Measurements from ENCODE around the gene XRCC6.

Gene XRCC6

GRCh38 chr22:41595703-41596102 is 25.4 kb upstream of the XRCC6 start:
- Histone ChIP-seq H3K36me3 (peaks cover 19% of the 10 kb centered on the region), H3K27me3 (no peaks in the 10 kb centered on the region), H3K9me3 (no peaks in the 10 kb centered on the region), H3K4me3 (ENCODE audit: low read depth in 1 of 2, low read length in 1 of 2) (no peak overlapping the region), H3K4me1 (ENCODE audit: control insufficient read depth in 1 of 2, insufficient read depth in 1 of 2, low read depth in 1 of 2, low read length in 1 of 2) (no peaks in the 10 kb centered on the region), H3K27ac (no peak overlapping the region)
- no peak for TF ChIP-seq CTCF (IDR thresholded peaks at IDR 0.05)

GRCh38 chr22:41596776-41597634 is 24.1 kb upstream of the XRCC6 start:
- Histone ChIP-seq H3K36me3 (peaks cover 31% of the 10 kb centered on the region), H3K4me1 (ENCODE audit: control insufficient read depth in 1 of 2, insufficient read depth in 1 of 2, low read depth in 1 of 2, low read length in 1 of 2) (no peaks in the 10 kb centered on the region), H3K4me3 (ENCODE audit: low read depth in 1 of 2, low read length in 1 of 2) (no peak overlapping the region), H3K27ac (no peak overlapping the region), H3K9me3 (no peaks in the 10 kb centered on the region), H3K27me3 (no peaks in the 10 kb centered on the region)
- peak; percentile 27 for TF ChIP-seq CTCF (IDR thresholded peaks at IDR 0.05)

GRCh38 chr22:41597635-41597953 is 23.5 kb upstream of the XRCC6 start:
- no peaks in the 10 kb centered on the region for H3K27me3 ChIP-seq
- H3K9me3 ChIP-seq, result no peaks in the 10 kb centered on the region
- H3K27ac ChIP-seq, result no peak overlapping the region
- H3K4me1 ChIP-seq (ENCODE audit: control insufficient read depth in 1 of 2, insufficient read depth in 1 of 2, low read depth in 1 of 2, low read length in 1 of 2), result no peaks in the 10 kb centered on the region
- H3K36me3 ChIP-seq, result peaks cover 36% of the 10 kb centered on the region
- no peak for TF ChIP-seq CTCF (IDR thresholded peaks at IDR 0.05)
- no peak overlapping the region for H3K4me3 ChIP-seq (ENCODE audit: low read depth in 1 of 2, low read length in 1 of 2)

- TF ChIP-seq CTCF (IDR thresholded peaks at IDR 0.05), result no peak
Measured at GRCh38 chr22:41598081-41598480, 23.0 kb upstream of the XRCC6 start.

GRCh38 chr22:41598891-41599635 is 22.0 kb upstream of the XRCC6 start:
- H3K4me1 ChIP-seq (ENCODE audit: control insufficient read depth in 1 of 2, insufficient read depth in 1 of 2, low read depth in 1 of 2, low read length in 1 of 2), result no peaks in the 10 kb centered on the region
- no peak for TF ChIP-seq CTCF (IDR thresholded peaks at IDR 0.05)
- no peak overlapping the region for H3K27ac ChIP-seq
- no peak overlapping the region for H3K4me3 ChIP-seq (ENCODE audit: low read depth in 1 of 2, low read length in 1 of 2)
- no peaks in the 10 kb centered on the region for H3K9me3 ChIP-seq
- peaks cover 48% of the 10 kb centered on the region for H3K36me3 ChIP-seq
- H3K27me3 ChIP-seq, result no peaks in the 10 kb centered on the region

More at GRCh38 chr22:41598081-41598480, 23.0 kb upstream of the XRCC6 start:
- Histone ChIP-seq H3K4me3 (ENCODE audit: low read depth in 1 of 2, low read length in 1 of 2) (no peak overlapping the region), H3K9me3 (no peaks in the 10 kb centered on the region), H3K4me1 (ENCODE audit: control insufficient read depth in 1 of 2, insufficient read depth in 1 of 2, low read depth in 1 of 2, low read length in 1 of 2) (no peaks in the 10 kb centered on the region), H3K27me3 (no peaks in the 10 kb centered on the region), H3K36me3 (peaks cover 41% of the 10 kb centered on the region), H3K27ac (no peak overlapping the region)
